ENCODE results near the gene ARHGEF4.

- TF ChIP-seq EZH2phosphoT487 (IDR thresholded peaks at IDR 0.05; ENCODE audit: low read length) (no peak), CTCF (IDR thresholded peaks at IDR 0.05; ENCODE audit: low read length) (no peak)
Observed at GRCh38 chr2:130829015-130829414, 7.7 kb upstream of the ARHGEF4 start.
